Fibroblast of gingiva (primary cell): ENCODE data around the gene MAP3K20.
"Not testable (repeated sequence)": the region's sequence is repeated elsewhere in the genome, so short reads cannot be mapped to it uniquely, and the experiment has no call there.

Source experiments
- DNase-seq: peaks from one replicate; pipeline ENCODE4 v3.0.0-alpha.2; 2011; ENCODE audit warnings: low read depth

Gene MAP3K20

GRCh38 chr2:173235947-173236803, 160.5 kb downstream of the MAP3K20 start:
- no peak for DNase-seq

GRCh38 chr2:173238385-173238784, 162.7 kb downstream of the MAP3K20 start:
- no peak for DNase-seq

GRCh38 chr2:173238831-173239230, 163.2 kb downstream of the MAP3K20 start:
- no peak for DNase-seq

GRCh38 chr2:173239644-173240043, 164.0 kb downstream of the MAP3K20 start:
- DNase-seq: no peak

- no peak for DNase-seq
Measured at GRCh38 chr2:173240083-173240482, 164.4 kb downstream of the MAP3K20 start.

- no peak for DNase-seq
Measured at GRCh38 chr2:173241643-173242042, 166.0 kb downstream of the MAP3K20 start.

- no peak for DNase-seq
Measured at GRCh38 chr2:173247156-173247555, 171.5 kb downstream of the MAP3K20 start.

GRCh38 chr2:173248381-173248780, 172.7 kb downstream of the MAP3K20 start:
- no peak for DNase-seq

- DNase-seq: no peak
Measured at GRCh38 chr2:173249661-173250641, 174.3 kb downstream of the MAP3K20 start.

GRCh38 chr2:173251225-173251624, 175.6 kb downstream of the MAP3K20 start:
- no peak for DNase-seq

GRCh38 chr2:173252581-173252980, 176.9 kb downstream of the MAP3K20 start:
- DNase-seq: no peak

GRCh38 chr2:173254659-173255058, 179.0 kb downstream of the MAP3K20 start:
- no peak for DNase-seq

- no peak for DNase-seq
Measured at GRCh38 chr2:173258701-173259100, 183.1 kb downstream of the MAP3K20 start.

- not testable (repeated sequence) for DNase-seq
Measured at GRCh38 chr2:173262356-173262755, 186.7 kb downstream of the MAP3K20 start.

- DNase-seq: no peak
Measured at GRCh38 chr2:173264151-173264550, 188.5 kb downstream of the MAP3K20 start.

GRCh38 chr2:173264603-173265366, 189.1 kb downstream of the MAP3K20 start:
- DNase-seq: no peak

GRCh38 chr2:173271135-173271534, 195.5 kb downstream of the MAP3K20 start:
- no peak for DNase-seq

- DNase-seq: no peak
Measured at GRCh38 chr2:173271825-173272224, 196.2 kb downstream of the MAP3K20 start.

- no peak for DNase-seq
Measured at GRCh38 chr2:173272849-173273248, 197.2 kb downstream of the MAP3K20 start.

- DNase-seq: no peak
Measured at GRCh38 chr2:173278794-173279526, 203.3 kb downstream of the MAP3K20 start.

GRCh38 chr2:173279527-173279868, 203.9 kb downstream of the MAP3K20 start:
- no peak for DNase-seq
